GM06990 (cell line): ENCODE data around the gene ANXA2R.
"Not testable (repeated sequence)": the region's sequence is repeated elsewhere in the genome, so short reads cannot be mapped to it uniquely, and the experiment has no call there.

Experiments
- DNase-seq: peaks from one replicate; pipeline ENCODE4 v3.0.0-alpha.2; 2011; ENCODE audit not compliant: insufficient read length; ENCODE audit errors: extremely low read depth
- H3K27me3 ChIP-seq: replicated peaks from 2 replicates; pipeline ENCODE4 v1.6.0; 2011; ENCODE audit warnings: low read length; ENCODE audit not compliant: control insufficient read depth, insufficient read depth
- H3K36me3 ChIP-seq: 2 replicates; pipeline ENCODE4 v1.5.1; 2011; ENCODE audit warnings: low read length; ENCODE audit not compliant: control insufficient read depth, insufficient read depth
- H3K4me3 ChIP-seq: replicated peaks from 2 replicates; pipeline ENCODE4 v1.5.1; 2011; ENCODE audit warnings: low read depth, mild to moderate bottlenecking, control low read depth, low read length
- TF ChIP-seq, protein P1 (sequence below): IDR thresholded peaks from 2 replicates; pipeline ENCODE4 v1.5.1; 2011; ENCODE audit warnings: low read length, control low read depth, mild to moderate bottlenecking, inconsistent platforms; ENCODE audit not compliant: insufficient read depth, poor library complexity, severe bottlenecking

Gene ANXA2R

DNA sequence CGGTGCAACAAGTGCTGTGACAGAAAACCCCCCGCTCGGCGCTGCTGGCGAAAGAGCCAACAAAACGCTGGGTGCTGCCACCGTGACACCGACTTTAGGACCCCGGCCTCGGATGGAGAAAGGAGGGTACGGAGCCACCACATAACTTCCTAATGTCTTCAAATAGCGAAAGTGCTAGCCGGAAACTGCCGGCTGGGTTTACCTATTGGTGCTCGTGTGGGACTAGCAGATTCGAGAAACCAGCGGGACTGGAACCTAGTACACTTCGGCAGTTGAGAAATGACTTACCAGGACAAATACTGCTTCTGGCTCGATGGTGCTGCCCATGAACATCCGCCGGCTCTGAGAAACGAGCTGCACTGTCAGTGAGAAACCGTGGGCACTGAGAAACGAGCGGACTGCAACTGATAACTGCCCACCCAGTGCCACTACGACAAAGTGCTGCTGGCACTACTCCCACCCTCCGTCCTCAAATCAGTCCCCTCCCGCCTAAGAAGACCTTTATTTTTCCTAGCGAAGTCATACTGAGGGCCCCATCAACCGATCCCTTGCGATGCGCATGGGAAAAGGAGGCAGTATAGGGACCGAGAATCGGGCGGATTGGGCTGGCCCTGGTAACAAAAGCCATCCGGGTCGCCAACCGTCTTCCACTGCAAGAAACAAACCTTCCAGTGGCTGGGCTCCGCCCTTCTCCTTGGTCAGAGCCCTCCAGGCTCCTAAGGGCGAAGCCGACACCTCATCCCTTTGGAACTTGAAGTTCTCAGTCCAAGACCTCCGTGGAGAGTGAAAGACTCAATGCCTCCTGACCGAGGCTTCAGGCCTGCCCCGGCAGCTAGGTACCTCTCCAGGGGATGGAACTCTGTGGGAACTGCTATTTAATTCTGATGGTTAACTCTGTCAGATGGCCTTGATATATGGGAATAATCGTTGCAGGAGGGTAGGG, 27.0 kb upstream of the ANXA2R start:
- Histone ChIP-seq H3K4me3 (peak overlapping the region; percentile 92), H3K27me3 (no peaks in the 10 kb centered on the region), H3K36me3 (peaks cover 7% of the 10 kb centered on the region)
- TF ChIP-seq, protein P1, sequence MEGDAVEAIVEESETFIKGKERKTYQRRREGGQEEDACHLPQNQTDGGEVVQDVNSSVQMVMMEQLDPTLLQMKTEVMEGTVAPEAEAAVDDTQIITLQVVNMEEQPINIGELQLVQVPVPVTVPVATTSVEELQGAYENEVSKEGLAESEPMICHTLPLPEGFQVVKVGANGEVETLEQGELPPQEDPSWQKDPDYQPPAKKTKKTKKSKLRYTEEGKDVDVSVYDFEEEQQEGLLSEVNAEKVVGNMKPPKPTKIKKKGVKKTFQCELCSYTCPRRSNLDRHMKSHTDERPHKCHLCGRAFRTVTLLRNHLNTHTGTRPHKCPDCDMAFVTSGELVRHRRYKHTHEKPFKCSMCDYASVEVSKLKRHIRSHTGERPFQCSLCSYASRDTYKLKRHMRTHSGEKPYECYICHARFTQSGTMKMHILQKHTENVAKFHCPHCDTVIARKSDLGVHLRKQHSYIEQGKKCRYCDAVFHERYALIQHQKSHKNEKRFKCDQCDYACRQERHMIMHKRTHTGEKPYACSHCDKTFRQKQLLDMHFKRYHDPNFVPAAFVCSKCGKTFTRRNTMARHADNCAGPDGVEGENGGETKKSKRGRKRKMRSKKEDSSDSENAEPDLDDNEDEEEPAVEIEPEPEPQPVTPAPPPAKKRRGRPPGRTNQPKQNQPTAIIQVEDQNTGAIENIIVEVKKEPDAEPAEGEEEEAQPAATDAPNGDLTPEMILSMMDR: no peak
- peak; percentile 85 for DNase-seq

DNA sequence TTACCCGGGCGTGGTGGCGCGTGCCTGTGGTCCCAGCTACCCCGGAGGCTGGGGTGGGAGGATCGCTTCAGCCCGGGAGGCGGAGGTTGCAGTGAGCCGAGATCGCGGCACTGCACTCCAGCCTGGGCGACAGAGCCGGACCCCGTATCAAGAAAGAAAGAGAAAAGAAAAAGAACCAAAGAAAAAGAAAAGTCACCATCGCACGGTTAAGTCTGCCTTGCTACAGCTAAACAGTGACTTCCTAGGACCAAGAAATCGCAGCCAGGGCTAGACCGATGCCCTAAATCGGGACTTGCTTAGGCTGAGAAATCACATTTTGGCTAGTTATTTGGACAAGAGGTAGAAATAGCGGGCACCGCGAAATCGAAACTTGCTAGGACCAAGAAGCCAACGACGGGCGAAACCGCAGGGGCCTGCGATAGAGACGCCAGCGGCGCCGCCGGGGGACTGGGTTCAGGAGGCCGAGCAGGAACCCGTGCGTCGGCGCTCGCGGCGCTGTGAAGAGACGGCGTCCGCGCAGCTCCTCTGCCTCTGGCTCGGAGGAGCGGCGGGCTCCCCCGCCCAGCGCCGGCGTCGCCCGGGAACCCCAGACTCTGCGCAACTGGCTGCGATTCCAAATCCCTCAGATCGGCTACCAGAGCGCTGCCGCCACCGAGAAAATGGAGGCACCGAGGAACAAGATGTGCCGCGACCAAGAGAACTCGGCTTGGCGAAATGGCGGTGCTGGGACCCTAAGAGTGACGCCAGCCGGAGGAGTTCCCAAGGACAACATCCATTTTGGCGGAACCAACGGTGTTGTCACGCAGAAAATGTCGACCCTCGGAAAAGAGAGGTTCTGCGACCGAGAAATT, 26.1 kb upstream of the ANXA2R start:
- TF ChIP-seq, protein P1: no peak
- DNase-seq: peak; percentile 88
- H3K27me3 ChIP-seq: no peaks in the 10 kb centered on the region
- peak overlapping the region; percentile 92 for H3K4me3 ChIP-seq
- H3K36me3 ChIP-seq: peaks cover 5% of the 10 kb centered on the region

DNA sequence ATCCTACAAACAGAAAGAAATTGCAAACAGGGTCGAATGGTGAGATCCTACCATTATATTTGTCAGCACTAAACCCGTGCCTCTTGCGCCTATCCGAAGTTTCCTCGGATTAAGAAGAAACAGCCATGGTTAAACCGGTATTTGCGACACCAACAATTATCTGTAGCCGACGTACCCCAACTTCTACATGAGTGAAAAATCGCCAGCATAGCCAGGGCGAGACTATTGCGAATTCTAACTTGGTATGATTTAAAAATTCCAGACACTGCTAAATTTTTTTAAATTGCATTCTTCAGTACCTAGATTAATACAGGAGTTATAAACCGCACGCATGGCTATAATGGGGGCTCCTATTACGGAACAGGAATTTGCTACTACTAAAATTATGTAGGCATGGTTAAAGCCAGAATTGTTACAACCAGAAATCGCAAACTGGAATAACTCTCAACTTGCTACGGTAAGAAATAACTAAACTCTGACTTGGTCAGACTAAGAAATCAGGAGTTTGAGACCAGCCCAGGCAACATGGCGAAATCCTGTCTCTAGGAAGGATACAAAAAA, 25.3 kb upstream of the ANXA2R start:
- H3K36me3 ChIP-seq: no peaks in the 10 kb centered on the region
- no peaks in the 10 kb centered on the region for H3K27me3 ChIP-seq
- TF ChIP-seq, protein P1: no peak
- DNase-seq: peak; percentile 67
- H3K4me3 ChIP-seq: peak overlapping the region; percentile 92

DNA sequence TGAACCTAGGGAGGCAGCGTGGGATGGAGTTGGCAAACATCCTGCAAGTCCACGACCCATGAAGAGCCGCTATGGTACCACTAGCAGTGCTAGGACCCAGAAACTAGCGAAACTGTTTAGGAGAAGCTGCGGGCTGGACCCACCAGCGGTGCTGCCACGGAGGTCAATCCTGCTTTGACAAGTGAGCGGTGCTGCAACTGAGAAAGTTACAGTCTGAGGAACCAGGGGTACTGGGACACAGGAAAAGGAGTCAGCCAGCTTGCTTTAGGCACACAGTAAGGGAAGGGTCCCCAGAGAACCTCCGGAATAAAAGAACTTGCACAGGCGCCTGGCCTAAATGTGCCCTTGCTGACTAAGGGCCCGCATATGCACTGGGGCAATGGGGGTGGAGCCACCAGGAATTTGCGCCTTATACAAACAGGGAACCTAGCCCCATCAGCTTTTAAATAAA, 23.6 kb upstream of the ANXA2R start:
- Histone ChIP-seq H3K36me3 (no peaks in the 10 kb centered on the region), H3K27me3 (no peaks in the 10 kb centered on the region), H3K4me3 (no peak overlapping the region)
- TF ChIP-seq, protein P1: no peak
- no peak for DNase-seq

DNA sequence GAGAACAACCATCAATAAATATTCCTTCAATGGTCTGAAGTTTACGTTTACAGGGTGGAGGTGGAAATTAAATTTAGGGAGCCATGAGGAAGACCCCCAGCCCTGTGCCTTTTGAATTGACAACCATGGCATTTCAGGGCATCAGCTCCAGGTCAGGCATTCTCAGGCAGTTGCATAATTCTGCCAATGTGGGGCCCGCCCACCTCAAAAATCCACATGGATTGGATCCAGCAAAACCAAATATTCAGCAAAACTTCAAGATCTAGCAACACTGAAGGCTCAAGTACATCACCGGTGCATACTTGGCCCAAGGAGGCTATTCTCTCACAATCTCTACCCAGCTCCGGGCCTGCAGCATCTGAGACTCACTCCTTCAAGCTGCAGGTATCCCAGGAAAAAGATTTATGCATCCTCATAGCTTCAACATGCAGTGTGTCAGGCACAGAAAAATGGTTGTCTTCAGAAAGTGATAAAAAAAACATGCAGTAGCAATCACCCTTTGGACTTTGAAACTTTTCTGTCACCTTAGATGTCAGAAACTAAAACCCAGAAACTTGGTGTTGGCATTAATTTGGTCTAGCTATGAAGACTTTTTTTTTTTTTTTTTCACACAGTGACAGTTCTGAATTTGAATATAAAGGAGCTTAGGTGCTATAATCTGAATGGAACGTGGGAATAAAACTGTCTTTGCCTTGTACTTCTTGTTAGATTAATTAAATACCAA, 21.4 kb upstream of the ANXA2R start:
- no peak overlapping the region for H3K4me3 ChIP-seq
- H3K27me3 ChIP-seq: no peaks in the 10 kb centered on the region
- no peak for DNase-seq

DNA sequence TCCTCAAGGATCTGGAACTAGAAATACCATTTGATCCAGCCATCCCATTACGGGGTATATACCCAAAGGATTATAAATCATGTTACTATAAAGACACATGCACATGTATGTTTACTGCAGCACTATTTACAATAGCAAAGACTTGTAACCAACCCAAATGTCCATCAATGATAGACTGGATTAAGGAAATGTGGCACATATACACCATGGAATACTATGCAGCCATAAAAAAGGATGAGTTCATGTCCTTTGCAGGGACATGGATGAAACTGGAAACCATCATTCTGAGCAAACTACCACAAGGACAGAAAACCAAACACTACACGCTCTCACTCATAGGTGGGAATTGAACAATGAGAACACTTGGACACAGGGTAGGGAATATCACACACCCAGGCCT, 19.9 kb upstream of the ANXA2R start:
- H3K36me3 ChIP-seq, DNase-seq, H3K4me3 ChIP-seq, H3K27me3 ChIP-seq: not testable (repeated sequence)

More for the DNA sequence above, 21.4 kb upstream of the ANXA2R start:
- TF ChIP-seq, protein P1: no peak
- no peaks in the 10 kb centered on the region for H3K36me3 ChIP-seq

DNA sequence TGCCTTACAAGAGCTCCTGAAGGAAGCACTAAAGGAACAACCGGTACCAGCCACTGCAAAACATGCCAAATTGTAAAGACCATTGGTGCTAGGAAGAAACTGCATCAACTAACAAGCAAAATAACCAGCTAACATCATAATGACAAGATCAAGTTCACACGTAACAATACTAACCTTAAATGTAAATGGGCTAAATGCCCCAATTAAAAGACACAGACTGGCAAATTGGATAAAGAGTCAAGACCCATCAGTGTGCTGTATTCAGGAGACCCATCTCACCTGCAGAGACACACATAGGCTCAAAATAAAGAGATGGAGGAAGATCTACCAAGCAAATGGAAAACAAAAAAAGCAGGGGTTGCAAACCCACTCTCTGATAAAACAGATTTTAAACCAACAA, 15.0 kb upstream of the ANXA2R start:
- not testable (repeated sequence) for H3K27me3 ChIP-seq, DNase-seq, H3K36me3 ChIP-seq, H3K4me3 ChIP-seq
